Activated CD4-positive, alpha-beta T cell treated with anti-CD3 and anti-CD28 coated beads, Interleukin-2, Interleukin-4, amounts not matched to agents 100 ng/mL and 50 ng/mL, durations not matched to agents 16 hours and 8 hours (primary cell): ENCODE measurements around the gene AGAP3.

ENCODE experiments used
- DNase-seq: peaks from one replicate; pipeline ENCODE4 v3.0.0-alpha.2; 2020; ENCODE audit warnings: low spot score

The AGAP3 gene

DNA sequence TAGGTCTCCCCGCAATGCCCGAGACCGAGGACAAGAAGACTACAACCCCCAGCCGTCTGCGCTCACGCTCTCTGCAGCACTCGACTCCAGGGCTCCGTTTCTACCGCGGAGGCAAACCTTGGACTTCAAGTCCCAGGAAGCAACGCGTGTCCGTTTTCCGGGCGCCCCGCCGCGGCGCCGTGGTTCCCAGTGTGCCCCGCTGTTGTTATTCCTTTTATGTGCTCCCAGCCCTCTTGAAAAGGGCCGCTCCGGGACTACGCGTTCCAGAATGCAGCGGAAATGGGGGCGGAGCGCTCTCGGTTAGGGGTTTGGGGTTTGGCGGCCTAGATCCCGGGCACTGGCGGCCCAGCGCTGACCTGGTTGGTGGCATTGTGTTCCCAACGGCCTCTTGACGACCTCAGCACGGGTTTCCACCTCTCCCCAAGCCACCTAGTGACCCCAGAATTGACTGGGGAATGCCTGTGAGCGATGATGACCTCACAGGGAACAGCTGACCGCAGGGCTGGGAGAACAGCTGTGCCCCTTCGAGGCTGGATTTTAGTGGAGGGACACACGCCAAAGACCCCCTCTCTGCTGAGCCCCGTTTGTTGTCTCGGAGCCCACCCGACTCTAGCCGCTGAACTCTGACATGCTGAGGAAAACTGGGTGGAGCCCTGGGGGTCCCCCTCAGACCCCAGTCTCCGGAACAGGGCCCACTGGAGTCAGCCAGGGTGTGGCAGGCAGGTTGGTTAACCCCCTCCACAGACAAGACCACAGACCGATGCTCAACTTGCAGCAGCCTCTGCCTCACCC is 28.1 kb upstream of the AGAP3 start:
- DNase-seq = peak; percentile 99

GRCh38 chr7:151058781-151059366 is 27.4 kb upstream of the AGAP3 start:
- no peak for DNase-seq

GRCh38 chr7:151059367-151060112 is 26.7 kb upstream of the AGAP3 start, which contains the start of gene SLC4A2:
Gene SLC4A2 (plus strand): TSS chr7:151059589. CDS start chr7:151061988, 2,399 bp downstream.
- peak; percentile 63 for DNase-seq

DNA sequence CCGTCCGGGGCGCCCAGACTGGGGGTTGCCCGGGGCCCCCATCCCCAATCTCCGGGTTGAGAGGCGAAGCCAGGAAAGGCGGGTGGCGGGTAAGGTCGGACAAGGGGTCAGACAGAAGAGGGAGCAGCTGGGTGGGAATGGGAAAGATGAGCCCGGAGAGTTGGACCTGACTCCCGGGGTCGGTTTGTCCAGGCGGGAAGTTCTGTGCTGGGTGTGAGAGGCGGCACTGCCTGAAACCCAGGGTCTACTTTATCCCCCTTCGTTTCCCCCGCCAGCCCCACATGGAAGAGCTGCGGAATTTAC is 26.2 kb upstream of the AGAP3 start:
- no peak for DNase-seq

GRCh38 chr7:151060416-151061212 is 25.7 kb upstream of the AGAP3 start:
- DNase-seq = peak; percentile 23

DNA sequence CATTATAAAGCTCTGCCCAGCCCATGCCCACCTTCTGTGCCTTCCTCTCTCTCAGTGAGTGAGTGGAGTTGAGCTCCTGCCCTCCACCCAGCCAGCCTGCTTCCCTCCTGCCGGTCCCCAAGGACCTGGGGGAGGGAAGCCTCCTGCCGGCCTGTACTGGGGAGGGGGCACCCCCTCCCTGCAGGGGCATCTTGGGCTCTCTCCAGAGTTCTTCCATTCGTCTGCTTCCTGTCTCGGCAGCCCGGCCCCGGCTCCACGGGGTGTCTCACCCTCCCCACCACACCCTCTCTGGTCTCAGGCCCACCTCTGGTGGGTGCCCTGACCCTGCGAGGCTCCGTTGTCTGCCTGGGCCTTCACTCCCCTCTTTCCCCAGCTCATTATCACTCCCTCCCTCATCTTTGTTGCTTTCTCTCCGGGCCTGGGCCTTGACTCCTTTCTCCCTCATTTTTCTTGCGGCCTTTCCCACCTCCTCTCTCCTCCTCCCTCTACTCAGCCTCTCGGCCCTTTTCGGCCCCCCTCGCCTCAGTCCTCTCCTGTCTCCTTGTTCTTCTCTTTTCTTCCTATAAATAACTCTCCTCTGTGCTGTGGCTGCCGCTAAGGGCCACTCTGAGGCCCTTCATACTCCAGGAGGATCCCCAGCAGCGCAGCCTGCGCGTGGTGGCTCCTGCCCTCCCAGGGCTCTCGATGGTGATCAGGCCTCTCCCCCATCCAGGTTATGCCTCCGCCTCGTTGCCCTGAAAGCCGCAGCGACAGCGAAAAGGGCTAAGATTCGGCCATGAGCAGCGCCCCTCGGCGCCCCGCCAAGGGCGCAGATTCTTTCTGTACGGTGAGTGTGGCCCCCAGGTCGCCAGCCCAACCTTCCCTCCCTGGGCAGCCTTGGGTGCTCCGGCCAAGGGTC is 24.8 kb upstream of the AGAP3 start:
- no peak for DNase-seq

- DNase-seq = no peak
Observed at GRCh38 chr7:151062111-151062398, 24.2 kb upstream of the AGAP3 start.

DNA sequence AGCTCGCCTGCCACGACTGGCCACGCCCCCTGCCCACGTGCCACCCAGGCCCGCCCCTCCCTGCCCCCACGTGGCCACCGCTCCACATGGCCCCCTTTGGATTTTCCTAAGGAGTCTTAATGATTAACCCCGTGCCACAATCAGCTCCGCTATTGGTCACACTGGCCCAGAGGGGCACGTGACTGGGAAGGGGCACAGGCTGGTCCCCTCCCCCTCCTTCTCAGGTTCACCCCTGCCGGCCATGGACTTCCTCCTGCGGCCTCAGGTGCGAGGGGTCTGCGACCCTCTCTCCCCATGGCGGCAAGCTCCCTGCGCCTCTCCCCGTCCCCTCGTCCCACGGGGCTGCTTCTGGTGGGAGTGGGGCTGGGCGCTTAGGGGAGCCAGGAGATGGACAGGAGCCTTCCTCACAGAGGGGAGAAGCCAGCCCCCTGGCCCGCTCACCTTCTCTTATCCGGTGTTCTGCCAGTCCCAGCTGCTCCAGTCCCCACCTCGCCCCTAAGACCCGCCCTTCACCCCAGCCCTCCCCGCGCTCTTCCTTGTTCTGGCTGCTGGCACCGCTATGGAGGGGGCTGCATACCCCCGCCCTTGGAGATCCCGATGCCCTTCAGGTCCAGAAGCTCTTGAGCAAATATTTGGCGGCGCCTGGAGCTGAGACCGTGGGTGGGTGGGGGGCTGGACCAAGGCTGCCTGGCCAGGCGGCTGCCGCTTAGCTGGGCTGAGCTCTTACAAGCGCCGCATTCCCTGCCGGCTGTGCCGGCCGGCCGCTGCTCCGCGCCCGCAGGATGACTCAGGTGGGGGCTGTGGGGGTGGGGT is 23.7 kb upstream of the AGAP3 start:
- DNase-seq = no peak

DNA sequence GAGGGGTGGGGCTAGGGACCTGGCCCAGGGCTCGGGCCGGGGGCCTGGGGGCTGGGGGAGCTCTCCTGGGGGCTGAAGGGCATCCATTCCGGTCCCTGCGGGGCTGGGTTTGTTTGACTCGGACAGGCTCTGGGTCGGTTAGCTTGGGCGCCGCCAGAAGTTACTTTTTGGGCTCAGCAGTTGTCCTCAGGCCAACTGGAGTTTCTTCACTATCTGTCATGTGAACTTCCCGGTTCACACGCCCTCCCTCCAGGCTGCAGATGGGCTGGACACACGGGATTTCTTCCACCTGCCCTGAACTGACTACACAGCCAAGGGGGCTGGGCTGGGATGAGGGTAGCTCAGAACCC is 23.1 kb upstream of the AGAP3 start:
- DNase-seq = no peak

- no peak for DNase-seq
Observed at GRCh38 chr7:151064454-151064853, 21.8 kb upstream of the AGAP3 start.

DNA sequence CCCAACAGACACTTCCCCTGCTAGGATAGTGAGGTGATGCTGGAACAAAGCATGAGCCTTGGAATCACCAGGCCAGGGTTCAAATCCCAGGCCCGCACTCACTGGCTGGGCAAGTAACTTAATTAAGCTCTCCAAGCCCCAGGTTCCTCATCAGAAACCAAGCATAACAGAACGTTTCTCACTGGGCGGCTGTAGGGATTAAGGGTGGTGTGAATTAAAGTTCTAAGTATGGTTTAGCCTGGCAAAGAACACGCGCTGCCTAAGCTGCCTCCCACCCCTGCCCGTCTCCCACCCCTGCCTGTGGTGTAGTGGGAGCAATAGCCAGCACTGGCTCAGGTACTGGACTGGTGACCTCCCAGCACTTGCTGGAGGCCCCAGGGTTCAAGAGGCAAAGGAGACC is 21.3 kb upstream of the AGAP3 start:
- DNase-seq = no peak

GRCh38 chr7:151065516-151065915 is 20.8 kb upstream of the AGAP3 start:
- DNase-seq = no peak

GRCh38 chr7:151066273-151066974 is 19.9 kb upstream of the AGAP3 start:
- DNase-seq = no peak

DNA sequence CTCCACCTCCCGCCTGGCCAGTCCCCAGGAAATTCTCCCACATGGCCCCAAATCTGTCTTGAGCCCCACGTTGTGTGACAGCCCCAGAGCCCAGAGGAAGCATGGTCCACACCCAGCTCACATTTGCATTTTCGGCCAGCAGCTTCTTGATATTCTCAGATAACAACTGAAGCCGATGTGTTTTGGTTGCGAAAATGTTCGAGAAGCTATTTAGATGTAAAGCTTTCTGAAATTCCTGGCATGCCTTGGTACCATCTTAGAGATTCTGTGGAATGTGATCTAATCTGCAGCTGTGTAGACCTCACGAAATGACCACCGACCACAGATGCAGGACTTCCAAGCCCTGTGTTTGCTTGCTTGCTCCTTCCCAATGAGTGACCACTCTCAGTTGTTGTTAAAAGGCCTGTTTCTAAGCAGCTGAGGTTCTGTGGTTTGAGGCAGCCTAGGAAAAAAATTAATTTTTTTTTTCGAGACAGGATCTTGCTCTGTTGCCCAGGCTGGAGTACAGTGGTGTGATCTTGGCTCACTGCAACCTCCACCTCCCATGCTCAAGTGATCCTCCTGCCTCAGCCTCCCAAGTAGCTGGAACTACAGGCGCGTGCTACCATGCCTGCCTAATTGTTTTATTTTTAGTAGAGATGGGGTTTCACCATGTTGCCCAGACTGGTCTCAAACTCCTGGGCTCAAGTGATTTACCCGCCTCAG is 18.1 kb upstream of the AGAP3 start:
- no peak for DNase-seq

- no peak for DNase-seq
Observed at GRCh38 chr7:151069841-151070573, 16.3 kb upstream of the AGAP3 start.

DNA sequence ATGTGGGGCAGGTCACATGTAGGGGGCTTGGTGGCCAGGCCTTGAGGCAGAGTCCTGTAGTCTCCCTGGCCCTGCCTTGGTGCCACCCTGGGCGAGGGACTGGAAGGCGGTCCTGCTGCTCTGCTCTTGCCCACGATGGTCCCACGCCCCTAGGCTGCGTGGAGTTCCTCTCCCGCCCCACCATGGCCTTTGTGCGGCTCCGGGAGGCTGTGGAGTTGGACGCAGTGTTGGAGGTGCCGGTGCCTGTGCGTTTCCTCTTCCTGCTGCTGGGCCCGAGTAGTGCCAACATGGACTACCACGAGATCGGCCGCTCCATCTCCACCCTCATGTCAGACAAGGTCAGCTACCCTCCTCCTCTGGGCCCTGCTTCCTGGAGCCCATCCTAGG is 15.7 kb upstream of the AGAP3 start:
- no peak for DNase-seq

GRCh38 chr7:151071032-151071866 is 15.0 kb upstream of the AGAP3 start:
- DNase-seq = no peak

GRCh38 chr7:151073990-151074389 is 12.3 kb upstream of the AGAP3 start:
- DNase-seq = no peak
